Measurements from ENCODE around the gene GUCY2F. TPM values are rescaled to one million over a fixed set of nuclear protein-coding genes. Genes with fewer than 3 reads are reported as not detected.

Gene GUCY2F
- total and polyA plus RNA-seq, 3 donors from 2014 or later = 0.32 to 0.56 (median 0.55) TPM

DNA sequence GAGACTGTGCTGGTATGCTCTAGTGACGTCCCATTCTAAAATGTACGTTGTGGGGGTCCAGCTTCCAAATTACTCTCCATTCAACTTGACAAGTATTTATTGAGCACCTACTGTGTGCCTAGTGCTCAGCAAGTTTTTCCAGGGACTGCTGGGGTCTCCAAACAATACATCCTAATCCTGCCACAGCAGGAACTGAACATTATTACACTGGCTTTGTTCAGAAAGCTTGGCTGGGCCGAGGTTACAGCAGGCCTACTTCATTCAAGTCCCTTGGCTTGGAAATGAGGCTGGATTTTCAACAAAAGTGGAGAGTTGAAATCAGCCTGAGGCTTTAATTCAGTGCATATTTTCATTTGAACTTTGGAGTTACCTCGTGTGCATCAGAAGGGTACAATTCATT, 78.0 kb downstream of the GUCY2F start:
- Histone ChIP-seq H3K27me3 (no peaks in the 10 kb centered on the region), H3K4me1 (no peaks in the 10 kb centered on the region), H3K36me3 (ENCODE audit: low read depth, missing control alignments) (no peaks in the 10 kb centered on the region), H3K4me3 (no peak overlapping the region), H3K9me3 (no peaks in the 10 kb centered on the region), H3K27ac (no peak overlapping the region)
- WGBS, 2 donors = 69 to 71% methylated on average over 4 of the region's 4 CpGs
- intact Hi-C loops (cut with DNase I; ENCODE audit: low total_unique reads) = no loop called here
- TF ChIP-seq, protein P1, sequence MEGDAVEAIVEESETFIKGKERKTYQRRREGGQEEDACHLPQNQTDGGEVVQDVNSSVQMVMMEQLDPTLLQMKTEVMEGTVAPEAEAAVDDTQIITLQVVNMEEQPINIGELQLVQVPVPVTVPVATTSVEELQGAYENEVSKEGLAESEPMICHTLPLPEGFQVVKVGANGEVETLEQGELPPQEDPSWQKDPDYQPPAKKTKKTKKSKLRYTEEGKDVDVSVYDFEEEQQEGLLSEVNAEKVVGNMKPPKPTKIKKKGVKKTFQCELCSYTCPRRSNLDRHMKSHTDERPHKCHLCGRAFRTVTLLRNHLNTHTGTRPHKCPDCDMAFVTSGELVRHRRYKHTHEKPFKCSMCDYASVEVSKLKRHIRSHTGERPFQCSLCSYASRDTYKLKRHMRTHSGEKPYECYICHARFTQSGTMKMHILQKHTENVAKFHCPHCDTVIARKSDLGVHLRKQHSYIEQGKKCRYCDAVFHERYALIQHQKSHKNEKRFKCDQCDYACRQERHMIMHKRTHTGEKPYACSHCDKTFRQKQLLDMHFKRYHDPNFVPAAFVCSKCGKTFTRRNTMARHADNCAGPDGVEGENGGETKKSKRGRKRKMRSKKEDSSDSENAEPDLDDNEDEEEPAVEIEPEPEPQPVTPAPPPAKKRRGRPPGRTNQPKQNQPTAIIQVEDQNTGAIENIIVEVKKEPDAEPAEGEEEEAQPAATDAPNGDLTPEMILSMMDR (IDR thresholded peaks at IDR 0.05) = no peak
- TF ChIP-seq POLR2A (IDR thresholded peaks at IDR 0.05) = no peak
- no peak for DNase-seq

DNA sequence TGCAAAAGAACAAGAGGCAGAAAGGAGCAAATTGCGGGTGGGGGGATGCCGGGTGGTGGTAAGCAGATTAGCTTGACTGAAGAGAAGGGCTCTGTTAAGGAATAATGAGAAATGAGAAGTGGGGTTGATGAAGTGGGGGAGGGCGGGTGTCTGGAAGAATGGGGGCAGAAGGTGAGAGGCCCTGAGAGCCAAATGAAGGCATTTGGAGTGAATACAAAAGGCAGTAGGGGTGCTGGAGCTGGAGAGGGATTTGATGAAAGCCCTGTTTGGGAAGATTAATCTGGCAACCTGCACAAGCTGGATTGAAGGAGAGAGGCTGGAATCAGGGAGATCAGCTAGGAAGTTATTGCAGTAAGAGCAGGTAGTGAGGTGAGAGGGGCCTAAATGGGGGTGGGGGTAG, 82.1 kb downstream of the GUCY2F start:
- intact Hi-C loops (cut with DNase I; ENCODE audit: low total_unique reads) = no loop called here

DNA sequence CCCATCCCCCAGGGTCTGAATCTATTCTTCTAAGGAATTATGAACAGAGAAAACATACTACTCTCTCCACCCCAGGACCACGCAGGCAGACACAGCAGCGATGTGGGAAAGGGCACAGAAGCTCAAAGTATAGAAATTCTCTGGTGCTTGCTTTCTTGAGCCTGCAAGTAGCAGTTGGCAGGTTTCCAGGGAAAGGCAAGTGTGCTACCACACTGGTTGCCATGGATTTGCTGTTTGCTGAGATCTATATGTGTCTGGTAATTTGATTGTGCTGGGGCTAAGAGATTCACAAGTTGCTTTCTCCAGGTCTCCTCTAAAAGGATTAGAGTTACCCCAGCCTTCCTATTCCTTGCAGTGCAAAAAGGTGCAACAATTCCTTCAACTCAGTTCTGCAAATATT, 83.1 kb downstream of the GUCY2F start:
- H3K27ac ChIP-seq = no peak overlapping the region
- H3K9me3 ChIP-seq = no peaks in the 10 kb centered on the region
- no peak for DNase-seq
- 90% methylated on average over 2 of the region's 2 CpGs; no CpG with 5 or more reads in 1 of the 2 donors for WGBS, 2 donors
- no peaks in the 10 kb centered on the region for H3K36me3 ChIP-seq (ENCODE audit: low read depth, missing control alignments)
- intact Hi-C loops (cut with DNase I; ENCODE audit: low total_unique reads) = no loop called here
- H3K4me1 ChIP-seq = no peaks in the 10 kb centered on the region
- no peak for TF ChIP-seq POLR2A (IDR thresholded peaks at IDR 0.05)
- TF ChIP-seq, protein P1 (IDR thresholded peaks at IDR 0.05) = no peak
- H3K27me3 ChIP-seq = no peaks in the 10 kb centered on the region
- no peak overlapping the region for H3K4me3 ChIP-seq

More for the DNA sequence above, 82.1 kb downstream of the GUCY2F start:
- H3K4me1 ChIP-seq = no peaks in the 10 kb centered on the region
- DNase-seq = no peak
- no peak for TF ChIP-seq POLR2A (IDR thresholded peaks at IDR 0.05)
- TF ChIP-seq, protein P1 (IDR thresholded peaks at IDR 0.05) = no peak
- 79 to 84% methylated on average over 3 of the region's 3 CpGs for WGBS, 2 donors
- no peaks in the 10 kb centered on the region for H3K27me3 ChIP-seq
- H3K27ac ChIP-seq = no peak overlapping the region
- no peaks in the 10 kb centered on the region for H3K36me3 ChIP-seq (ENCODE audit: low read depth, missing control alignments)
- H3K9me3 ChIP-seq = no peaks in the 10 kb centered on the region
- H3K4me3 ChIP-seq = no peak overlapping the region

- no peak overlapping the region for H3K4me3 ChIP-seq
- no peaks in the 10 kb centered on the region for H3K4me1 ChIP-seq
- no peak for DNase-seq
- TF ChIP-seq POLR2A (IDR thresholded peaks at IDR 0.05) = no peak
- TF ChIP-seq, protein P1 (IDR thresholded peaks at IDR 0.05) = no peak
- H3K27ac ChIP-seq = no peak overlapping the region
- no peaks in the 10 kb centered on the region for H3K27me3 ChIP-seq
- no peaks in the 10 kb centered on the region for H3K9me3 ChIP-seq
- WGBS, 2 donors = 86 to 94% methylated on average over 1 of the region's 1 CpG
- no peaks in the 10 kb centered on the region for H3K36me3 ChIP-seq (ENCODE audit: low read depth, missing control alignments)
- intact Hi-C loops (cut with DNase I; ENCODE audit: low total_unique reads) = no loop called here
Measured at GRCh38 chrX:109398061-109398460, 83.8 kb downstream of the GUCY2F start.

- no peaks in the 10 kb centered on the region for H3K36me3 ChIP-seq (ENCODE audit: low read depth, missing control alignments)
- DNase-seq = no peak
- 40 to 100% methylated on average over 1 of the region's 1 CpG for WGBS, 2 donors
- intact Hi-C loops (cut with DNase I; ENCODE audit: low total_unique reads) = no loop called here
- no peak overlapping the region for H3K4me3 ChIP-seq
- no peaks in the 10 kb centered on the region for H3K9me3 ChIP-seq
- TF ChIP-seq, protein P1 (IDR thresholded peaks at IDR 0.05) = no peak
- TF ChIP-seq POLR2A (IDR thresholded peaks at IDR 0.05) = no peak
- H3K27ac ChIP-seq = no peak overlapping the region
- no peaks in the 10 kb centered on the region for H3K27me3 ChIP-seq
- H3K4me1 ChIP-seq = no peaks in the 10 kb centered on the region
Measured at GRCh38 chrX:109393859-109394258, 88.0 kb downstream of the GUCY2F start.
